ENCODE results near the gene BTC. TPM values are rescaled to one million over a fixed set of nuclear protein-coding genes. Genes with fewer than 3 reads are reported as not detected.
"Not testable (repeated sequence)": the region's sequence is repeated elsewhere in the genome, so short reads cannot be mapped to it uniquely, and the experiment has no call there.

BTC gene
- total RNA-seq, 1 donor from 2014 or later: not detected

GRCh38 chr4:74733756-74734155 lies 60.6 kb downstream of the BTC start:
- Mint-ChIP-seq H3K9me3 (ENCODE audit: unreplicated experiment) (no peaks in the 10 kb centered on the region), H3K27ac (ENCODE audit: unreplicated experiment) (no peak overlapping the region), H3K4me3 (ENCODE audit: unreplicated experiment) (no peak overlapping the region), H3K27me3 (ENCODE audit: unreplicated experiment) (no peaks in the 10 kb centered on the region), H3K36me3 (ENCODE audit: unreplicated experiment) (no peaks in the 10 kb centered on the region), H3K4me1 (ENCODE audit: low read depth, unreplicated experiment) (peaks cover 10% of the 10 kb centered on the region)
- no peak for DNase-seq
- TF ChIP-seq CTCF (IDR thresholded peaks at IDR 0.05; ENCODE audit: partially characterized antibody, unreplicated experiment): no peak

- no peaks in the 10 kb centered on the region for H3K27me3 Mint-ChIP-seq (ENCODE audit: unreplicated experiment)
- no peak for TF ChIP-seq CTCF (IDR thresholded peaks at IDR 0.05; ENCODE audit: partially characterized antibody, unreplicated experiment)
- H3K27ac Mint-ChIP-seq (ENCODE audit: unreplicated experiment): no peak overlapping the region
- H3K4me3 Mint-ChIP-seq (ENCODE audit: unreplicated experiment): no peak overlapping the region
- no peaks in the 10 kb centered on the region for H3K36me3 Mint-ChIP-seq (ENCODE audit: unreplicated experiment)
- H3K9me3 Mint-ChIP-seq (ENCODE audit: unreplicated experiment): no peaks in the 10 kb centered on the region
- DNase-seq: no peak
- no peaks in the 10 kb centered on the region for H3K4me1 Mint-ChIP-seq (ENCODE audit: low read depth, unreplicated experiment)
Measured at GRCh38 chr4:74724979-74725378, 69.3 kb downstream of the BTC start.

GRCh38 chr4:74716436-74716765 lies 77.9 kb downstream of the BTC start:
- H3K4me3 Mint-ChIP-seq (ENCODE audit: unreplicated experiment): no peak overlapping the region
- H3K9me3 Mint-ChIP-seq (ENCODE audit: unreplicated experiment): no peaks in the 10 kb centered on the region
- no peaks in the 10 kb centered on the region for H3K4me1 Mint-ChIP-seq (ENCODE audit: low read depth, unreplicated experiment)
- no peaks in the 10 kb centered on the region for H3K27me3 Mint-ChIP-seq (ENCODE audit: unreplicated experiment)
- peaks cover 7% of the 10 kb centered on the region for H3K36me3 Mint-ChIP-seq (ENCODE audit: unreplicated experiment)
- no peak for TF ChIP-seq CTCF (IDR thresholded peaks at IDR 0.05; ENCODE audit: partially characterized antibody, unreplicated experiment)
- H3K27ac Mint-ChIP-seq (ENCODE audit: unreplicated experiment): no peak overlapping the region
- no peak for DNase-seq

GRCh38 chr4:74715706-74716435 lies 78.5 kb downstream of the BTC start:
- Mint-ChIP-seq H3K9me3 (ENCODE audit: unreplicated experiment) (peaks cover under 1% of the 10 kb centered on the region), H3K27me3 (ENCODE audit: unreplicated experiment) (no peaks in the 10 kb centered on the region), H3K36me3 (ENCODE audit: unreplicated experiment) (peaks cover 7% of the 10 kb centered on the region), H3K4me3 (ENCODE audit: unreplicated experiment) (no peak overlapping the region), H3K27ac (ENCODE audit: unreplicated experiment) (no peak overlapping the region), H3K4me1 (ENCODE audit: low read depth, unreplicated experiment) (no peaks in the 10 kb centered on the region)
- no peak for TF ChIP-seq CTCF (IDR thresholded peaks at IDR 0.05; ENCODE audit: partially characterized antibody, unreplicated experiment)
- DNase-seq: no peak

GRCh38 chr4:74714611-74715130 lies 79.7 kb downstream of the BTC start:
- Mint-ChIP-seq H3K4me1 (ENCODE audit: low read depth, unreplicated experiment) (no peaks in the 10 kb centered on the region), H3K27me3 (ENCODE audit: unreplicated experiment) (no peaks in the 10 kb centered on the region), H3K27ac (ENCODE audit: unreplicated experiment) (no peak overlapping the region), H3K9me3 (ENCODE audit: unreplicated experiment) (peaks cover 3% of the 10 kb centered on the region), H3K36me3 (ENCODE audit: unreplicated experiment) (peaks cover 7% of the 10 kb centered on the region), H3K4me3 (ENCODE audit: unreplicated experiment) (no peak overlapping the region)
- TF ChIP-seq CTCF (IDR thresholded peaks at IDR 0.05; ENCODE audit: partially characterized antibody, unreplicated experiment): no peak
- DNase-seq: no peak

- not testable (repeated sequence) for H3K4me1 Mint-ChIP-seq (ENCODE audit: low read depth, unreplicated experiment); DNase-seq; H3K27ac Mint-ChIP-seq (ENCODE audit: unreplicated experiment); H3K4me3 Mint-ChIP-seq (ENCODE audit: unreplicated experiment); H3K36me3 Mint-ChIP-seq (ENCODE audit: unreplicated experiment); H3K27me3 Mint-ChIP-seq (ENCODE audit: unreplicated experiment); H3K9me3 Mint-ChIP-seq (ENCODE audit: unreplicated experiment)
Measured at GRCh38 chr4:74708135-74708534, 86.2 kb downstream of the BTC start.
